Measurements from ENCODE around the gene SERPINB7. TPM values are rescaled to one million over a fixed set of nuclear protein-coding genes. Genes with fewer than 3 reads are reported as not detected.

Gene SERPINB7
- total RNA-seq, 1 donor from 2014 or later, result 18.0 TPM

DNA sequence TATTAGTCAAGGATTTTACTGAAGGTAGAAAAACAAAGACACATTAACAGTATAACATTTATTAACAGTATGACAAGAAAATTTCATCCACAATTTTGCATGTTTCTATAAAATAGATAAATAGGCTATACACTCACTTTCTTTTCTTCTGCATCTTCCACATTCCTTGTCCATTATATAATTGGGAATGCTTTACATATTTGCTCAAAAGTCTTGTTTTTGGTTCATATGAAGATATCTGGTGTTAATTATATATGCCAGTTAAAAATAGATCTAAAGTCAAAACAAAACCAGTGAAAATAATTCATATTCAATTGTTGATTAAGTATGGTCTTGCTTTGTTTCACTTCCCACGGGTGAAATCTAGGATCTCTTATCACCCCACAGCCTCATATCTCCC, 53.4 kb downstream of the SERPINB7 start:
- TF ChIP-seq EZH2 (IDR thresholded peaks at IDR 0.05; ENCODE audit: insufficient read depth, low read length), result no peak
- TF ChIP-seq, protein P1, sequence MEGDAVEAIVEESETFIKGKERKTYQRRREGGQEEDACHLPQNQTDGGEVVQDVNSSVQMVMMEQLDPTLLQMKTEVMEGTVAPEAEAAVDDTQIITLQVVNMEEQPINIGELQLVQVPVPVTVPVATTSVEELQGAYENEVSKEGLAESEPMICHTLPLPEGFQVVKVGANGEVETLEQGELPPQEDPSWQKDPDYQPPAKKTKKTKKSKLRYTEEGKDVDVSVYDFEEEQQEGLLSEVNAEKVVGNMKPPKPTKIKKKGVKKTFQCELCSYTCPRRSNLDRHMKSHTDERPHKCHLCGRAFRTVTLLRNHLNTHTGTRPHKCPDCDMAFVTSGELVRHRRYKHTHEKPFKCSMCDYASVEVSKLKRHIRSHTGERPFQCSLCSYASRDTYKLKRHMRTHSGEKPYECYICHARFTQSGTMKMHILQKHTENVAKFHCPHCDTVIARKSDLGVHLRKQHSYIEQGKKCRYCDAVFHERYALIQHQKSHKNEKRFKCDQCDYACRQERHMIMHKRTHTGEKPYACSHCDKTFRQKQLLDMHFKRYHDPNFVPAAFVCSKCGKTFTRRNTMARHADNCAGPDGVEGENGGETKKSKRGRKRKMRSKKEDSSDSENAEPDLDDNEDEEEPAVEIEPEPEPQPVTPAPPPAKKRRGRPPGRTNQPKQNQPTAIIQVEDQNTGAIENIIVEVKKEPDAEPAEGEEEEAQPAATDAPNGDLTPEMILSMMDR (IDR thresholded peaks at IDR 0.05; ENCODE audit: insufficient read depth, low read depth, low read length), result no peak

DNA sequence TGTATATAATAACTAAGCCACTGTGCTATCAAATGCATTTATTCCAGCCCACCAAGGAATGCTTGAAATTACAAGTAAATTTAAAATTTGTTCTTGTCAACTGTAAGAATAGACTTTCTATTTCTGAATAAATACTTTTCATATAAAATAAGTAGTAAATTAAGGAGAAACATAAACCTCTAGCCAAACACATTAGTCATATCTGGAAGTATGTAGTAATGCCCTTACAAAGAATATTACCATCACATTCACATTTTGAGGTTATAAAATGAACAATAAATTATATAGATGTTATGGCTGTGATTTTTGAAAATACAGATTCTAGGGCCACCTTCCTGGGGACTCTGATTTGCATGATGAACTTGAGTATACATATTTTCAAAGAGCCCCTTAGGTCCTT, 54.7 kb downstream of the SERPINB7 start:
- H3K4me1 Mint-ChIP-seq (ENCODE audit: low read depth, unreplicated experiment), result peaks cover 13% of the 10 kb centered on the region
- Histone ChIP-seq H3K27me3 (ENCODE audit: insufficient read depth, low read length) (no peaks in the 10 kb centered on the region), H3K9ac (ENCODE audit: low read length) (no peak overlapping the region), H3K79me2 (ENCODE audit: insufficient read depth, low read length) (no peaks in the 10 kb centered on the region), H3K27ac (ENCODE audit: low read depth, low read length) (no peak overlapping the region), H4K20me1 (ENCODE audit: insufficient read depth, low read length) (no peaks in the 10 kb centered on the region), H3K4me2 (ENCODE audit: low read length) (no peak overlapping the region), H3K4me1 (ENCODE audit: insufficient read depth, low read length) (peaks cover 11% of the 10 kb centered on the region), H3K4me3 (ENCODE audit: insufficient read depth, low read depth, low read length) (no peak overlapping the region), H2AFZ (ENCODE audit: low read depth, low read length) (no peak overlapping the region), H3K9me3 (ENCODE audit: insufficient read depth, low read depth, low read length) (no peaks in the 10 kb centered on the region), H3K36me3 (ENCODE audit: insufficient read depth, low read length) (no peaks in the 10 kb centered on the region)
- no peaks in the 10 kb centered on the region for H3K36me3 Mint-ChIP-seq (ENCODE audit: low read depth, unreplicated experiment)
- H3K27me3 Mint-ChIP-seq (ENCODE audit: low read depth, unreplicated experiment), result no peaks in the 10 kb centered on the region
- H3K9me3 Mint-ChIP-seq (ENCODE audit: unreplicated experiment), result peaks cover 2% of the 10 kb centered on the region
- H3K27ac Mint-ChIP-seq (ENCODE audit: unreplicated experiment), result no peak overlapping the region
- FAIRE-seq, result no peak
- H3K4me3 Mint-ChIP-seq (ENCODE audit: unreplicated experiment), result no peak overlapping the region
- TF ChIP-seq, protein P1 (IDR thresholded peaks at IDR 0.05; ENCODE audit: insufficient read depth, low read depth, low read length), result no peak
- no peak for TF ChIP-seq EZH2 (IDR thresholded peaks at IDR 0.05; ENCODE audit: insufficient read depth, low read length)
- DNase-seq (ENCODE audit: low read depth), result no peak

More for the DNA sequence above, 53.4 kb downstream of the SERPINB7 start:
- Histone ChIP-seq H3K36me3 (ENCODE audit: insufficient read depth, low read length) (no peaks in the 10 kb centered on the region), H3K4me3 (ENCODE audit: insufficient read depth, low read depth, low read length) (no peak overlapping the region), H2AFZ (ENCODE audit: low read depth, low read length) (no peak overlapping the region), H3K9me3 (ENCODE audit: insufficient read depth, low read depth, low read length) (no peaks in the 10 kb centered on the region), H3K27me3 (ENCODE audit: insufficient read depth, low read length) (no peaks in the 10 kb centered on the region), H3K4me1 (ENCODE audit: insufficient read depth, low read length) (peaks cover 11% of the 10 kb centered on the region), H3K9ac (ENCODE audit: low read length) (no peak overlapping the region), H3K4me2 (ENCODE audit: low read length) (no peak overlapping the region), H3K79me2 (ENCODE audit: insufficient read depth, low read length) (no peaks in the 10 kb centered on the region), H3K27ac (ENCODE audit: low read depth, low read length) (no peak overlapping the region), H4K20me1 (ENCODE audit: insufficient read depth, low read length) (no peaks in the 10 kb centered on the region)
- peaks cover 2% of the 10 kb centered on the region for H3K9me3 Mint-ChIP-seq (ENCODE audit: unreplicated experiment)
- no peak for DNase-seq (ENCODE audit: low read depth)
- H3K27ac Mint-ChIP-seq (ENCODE audit: unreplicated experiment), result no peak overlapping the region
- no peaks in the 10 kb centered on the region for H3K36me3 Mint-ChIP-seq (ENCODE audit: low read depth, unreplicated experiment)
- H3K27me3 Mint-ChIP-seq (ENCODE audit: low read depth, unreplicated experiment), result no peaks in the 10 kb centered on the region
- FAIRE-seq, result no peak
- peaks cover 13% of the 10 kb centered on the region for H3K4me1 Mint-ChIP-seq (ENCODE audit: low read depth, unreplicated experiment)
- no peak overlapping the region for H3K4me3 Mint-ChIP-seq (ENCODE audit: unreplicated experiment)

DNA sequence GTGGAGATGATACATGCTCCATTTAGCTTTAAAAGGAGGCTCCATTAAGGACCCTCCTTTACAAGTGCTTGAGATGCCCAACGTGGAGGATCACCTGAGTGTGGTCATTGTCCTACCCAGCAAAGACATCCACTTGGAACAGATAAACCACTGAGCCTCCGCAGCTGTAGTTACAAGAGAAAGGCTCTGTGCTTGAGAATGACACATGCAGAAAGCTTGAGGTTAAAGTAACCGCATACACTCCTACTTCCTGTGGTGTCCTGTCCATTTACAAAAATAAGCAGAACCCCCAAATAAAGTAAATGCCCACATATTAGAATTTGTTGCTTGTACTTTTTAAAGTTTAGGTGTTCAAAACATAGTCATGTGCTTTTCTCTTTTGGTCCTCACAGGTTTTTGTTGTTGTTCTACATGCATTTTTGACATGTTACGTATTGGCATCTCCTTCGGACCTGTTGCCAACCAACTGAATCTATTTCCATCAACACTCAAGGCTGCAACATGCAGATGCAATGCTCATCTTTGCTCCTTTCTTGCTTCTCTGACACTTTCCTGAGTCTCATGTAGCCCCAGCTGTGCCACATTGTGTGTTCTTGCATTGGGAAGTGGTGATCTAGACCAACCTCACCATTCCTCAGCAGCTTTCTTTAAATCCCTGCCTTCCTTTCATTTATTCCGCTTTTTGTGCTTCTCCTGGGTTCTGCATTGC, 56.0 kb downstream of the SERPINB7 start:
- FAIRE-seq, result peak; percentile 80

More for the DNA sequence above, 56.0 kb downstream of the SERPINB7 start:
- Histone ChIP-seq H3K79me2 (ENCODE audit: insufficient read depth, low read length) (no peaks in the 10 kb centered on the region), H3K4me1 (ENCODE audit: insufficient read depth, low read length) (peaks cover 11% of the 10 kb centered on the region), H3K36me3 (ENCODE audit: insufficient read depth, low read length) (no peaks in the 10 kb centered on the region), H3K27ac (ENCODE audit: low read depth, low read length) (peak overlapping the region; percentile 49), H3K4me2 (ENCODE audit: low read length) (peak overlapping the region; percentile 51), H4K20me1 (ENCODE audit: insufficient read depth, low read length) (no peaks in the 10 kb centered on the region), H2AFZ (ENCODE audit: low read depth, low read length) (no peak overlapping the region), H3K27me3 (ENCODE audit: insufficient read depth, low read length) (no peaks in the 10 kb centered on the region), H3K9ac (ENCODE audit: low read length) (no peak overlapping the region), H3K4me3 (ENCODE audit: insufficient read depth, low read depth, low read length) (no peak overlapping the region), H3K9me3 (ENCODE audit: insufficient read depth, low read depth, low read length) (no peaks in the 10 kb centered on the region)
- H3K4me3 Mint-ChIP-seq (ENCODE audit: unreplicated experiment), result no peak overlapping the region
- peaks cover 2% of the 10 kb centered on the region for H3K9me3 Mint-ChIP-seq (ENCODE audit: unreplicated experiment)
- no peaks in the 10 kb centered on the region for H3K27me3 Mint-ChIP-seq (ENCODE audit: low read depth, unreplicated experiment)
- H3K4me1 Mint-ChIP-seq (ENCODE audit: low read depth, unreplicated experiment), result peaks cover 13% of the 10 kb centered on the region
- DNase-seq (ENCODE audit: low read depth), result peak; percentile 84
- no peak for TF ChIP-seq EZH2 (IDR thresholded peaks at IDR 0.05; ENCODE audit: insufficient read depth, low read length)
- TF ChIP-seq, protein P1 (IDR thresholded peaks at IDR 0.05; ENCODE audit: insufficient read depth, low read depth, low read length), result no peak
- no peak overlapping the region for H3K27ac Mint-ChIP-seq (ENCODE audit: unreplicated experiment)
- no peaks in the 10 kb centered on the region for H3K36me3 Mint-ChIP-seq (ENCODE audit: low read depth, unreplicated experiment)
